Nephron (organoid): Measurements from ENCODE around the gene BCORL1.

Experiments used
- H3K27ac Mint-ChIP-seq, 3 experiments: 2 replicates each; pipeline ENCODE4 v1.8.0; 2020; ENCODE audit warnings: mixed read lengths in 3 of 3, mild to moderate bottlenecking in 2 of 3, moderate library complexity in 1 of 3
- H3K27me3 Mint-ChIP-seq: 2 replicates; pipeline ENCODE4 v1.8.0; 2021; ENCODE audit warnings: low read depth, mild to moderate bottlenecking, moderate library complexity, mixed read lengths
- H3K36me3 Mint-ChIP-seq: 2 replicates; pipeline ENCODE4 v1.8.0; 2020; ENCODE audit warnings: low read depth, mixed read lengths
- H3K4me1 Mint-ChIP-seq: 2 replicates; pipeline ENCODE4 v1.8.0; 2020; ENCODE audit warnings: mixed read lengths
- H3K4me3 Mint-ChIP-seq, 3 experiments: 2 replicates each; pipeline ENCODE4 v1.8.0; 2020; ENCODE audit warnings: mild to moderate bottlenecking in 3 of 3, mixed read lengths in 3 of 3, moderate library complexity in 2 of 3
- H3K9me3 Mint-ChIP-seq: 2 replicates; pipeline ENCODE4 v1.8.0; 2020; ENCODE audit warnings: mixed read lengths
- TF ChIP-seq, protein P1 (sequence below), 3 experiments: fragments of 200-600 bp; sonication (generic); IDR thresholded peaks; one replicate each; pipeline ENCODE4 v1.5.0; 2021; ENCODE audit warnings: antibody characterized with exemption in 3 of 3; ENCODE audit not compliant: unreplicated experiment in 3 of 3

Gene BCORL1

DNA sequence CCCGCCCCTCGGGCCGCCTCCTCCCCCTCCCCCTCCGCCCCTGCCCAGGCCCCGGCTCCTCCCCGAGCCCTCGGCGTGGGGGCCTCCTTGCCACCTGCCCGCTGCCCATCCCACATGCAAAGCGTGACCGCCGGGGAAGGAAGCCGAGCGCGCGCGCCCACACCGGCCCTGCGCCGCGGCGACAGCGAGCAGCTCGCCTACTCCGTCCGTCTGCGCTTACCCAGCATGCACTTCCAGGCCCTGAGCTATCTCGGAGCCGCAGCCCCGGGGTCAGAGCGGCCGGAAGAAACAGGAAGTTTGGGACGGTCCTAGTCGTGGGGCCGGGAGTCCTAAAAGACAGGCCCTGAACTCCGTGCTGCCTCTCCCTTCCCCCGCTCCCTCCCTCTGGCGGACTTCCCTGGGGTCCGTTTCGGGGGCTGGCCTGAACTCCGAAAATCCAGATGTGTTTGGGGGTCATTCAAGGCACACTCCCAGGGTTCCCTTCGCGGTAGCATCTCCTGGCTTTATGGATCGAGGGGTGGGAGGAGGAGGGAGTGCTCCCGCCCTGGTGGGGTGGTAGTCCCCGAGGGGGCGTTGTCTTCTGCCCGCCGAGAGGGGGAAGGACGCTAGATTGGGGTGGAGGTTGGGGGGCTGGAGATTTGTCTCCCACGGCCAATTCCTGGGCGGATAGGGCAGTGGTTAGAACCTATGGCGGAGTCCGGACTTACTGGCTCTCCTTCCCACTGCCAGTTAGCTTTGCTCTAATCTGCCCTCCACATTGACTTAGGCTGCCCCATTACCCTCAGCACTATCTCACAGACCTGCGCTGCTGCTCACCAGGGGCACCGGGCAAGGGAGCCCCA is 25.0 kb upstream of the BCORL1 start:
- Mint-ChIP-seq H3K4me1 (peaks cover 48% of the 10 kb centered on the region), H3K27ac (peak overlapping the region; percentile 4 to 23 (median 11)), H3K36me3 (peaks cover 4% of the 10 kb centered on the region)

DNA sequence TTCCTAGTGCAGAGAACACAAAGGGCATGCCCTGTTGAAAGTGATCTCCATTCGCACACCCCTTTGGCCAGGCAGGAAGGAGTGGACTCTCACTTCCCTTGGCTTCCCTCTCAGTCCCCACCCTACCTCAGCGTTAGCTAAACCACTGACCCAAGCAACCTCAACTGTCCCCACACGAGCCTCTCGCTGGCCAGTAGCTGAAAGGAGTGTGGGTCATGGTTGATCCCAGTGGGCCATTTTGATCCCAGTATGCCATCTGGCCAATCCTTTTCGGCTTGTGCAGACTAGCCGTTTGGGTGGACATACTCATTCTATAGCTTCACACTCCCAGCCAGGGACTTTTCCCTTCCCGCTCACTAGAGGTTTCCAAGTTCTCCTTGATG is 24.4 kb upstream of the BCORL1 start:
- Mint-ChIP-seq H3K9me3 (peaks cover 27% of the 10 kb centered on the region), H3K4me3 (peak overlapping the region; percentile 69 to 73 (median 72)), H3K27me3 (peaks cover 17% of the 10 kb centered on the region), H3K4me1 (peaks cover 44% of the 10 kb centered on the region), H3K27ac (peak overlapping the region; percentile 4 to 23 (median 11)), H3K36me3 (peaks cover 4% of the 10 kb centered on the region)
- TF ChIP-seq, protein P1, sequence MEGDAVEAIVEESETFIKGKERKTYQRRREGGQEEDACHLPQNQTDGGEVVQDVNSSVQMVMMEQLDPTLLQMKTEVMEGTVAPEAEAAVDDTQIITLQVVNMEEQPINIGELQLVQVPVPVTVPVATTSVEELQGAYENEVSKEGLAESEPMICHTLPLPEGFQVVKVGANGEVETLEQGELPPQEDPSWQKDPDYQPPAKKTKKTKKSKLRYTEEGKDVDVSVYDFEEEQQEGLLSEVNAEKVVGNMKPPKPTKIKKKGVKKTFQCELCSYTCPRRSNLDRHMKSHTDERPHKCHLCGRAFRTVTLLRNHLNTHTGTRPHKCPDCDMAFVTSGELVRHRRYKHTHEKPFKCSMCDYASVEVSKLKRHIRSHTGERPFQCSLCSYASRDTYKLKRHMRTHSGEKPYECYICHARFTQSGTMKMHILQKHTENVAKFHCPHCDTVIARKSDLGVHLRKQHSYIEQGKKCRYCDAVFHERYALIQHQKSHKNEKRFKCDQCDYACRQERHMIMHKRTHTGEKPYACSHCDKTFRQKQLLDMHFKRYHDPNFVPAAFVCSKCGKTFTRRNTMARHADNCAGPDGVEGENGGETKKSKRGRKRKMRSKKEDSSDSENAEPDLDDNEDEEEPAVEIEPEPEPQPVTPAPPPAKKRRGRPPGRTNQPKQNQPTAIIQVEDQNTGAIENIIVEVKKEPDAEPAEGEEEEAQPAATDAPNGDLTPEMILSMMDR (IDR thresholded peaks at IDR 0.05; ENCODE audit: unreplicated experiment in 3 of 3), result no peak

More for the DNA sequence above, 25.0 kb upstream of the BCORL1 start:
- Mint-ChIP-seq H3K27me3 (peaks cover 21% of the 10 kb centered on the region), H3K4me3 (peak overlapping the region; percentile 69 to 73 (median 73)), H3K9me3 (peaks cover 30% of the 10 kb centered on the region)
- TF ChIP-seq, protein P1 (IDR thresholded peaks at IDR 0.05; ENCODE audit: unreplicated experiment in 3 of 3), result no peak

DNA sequence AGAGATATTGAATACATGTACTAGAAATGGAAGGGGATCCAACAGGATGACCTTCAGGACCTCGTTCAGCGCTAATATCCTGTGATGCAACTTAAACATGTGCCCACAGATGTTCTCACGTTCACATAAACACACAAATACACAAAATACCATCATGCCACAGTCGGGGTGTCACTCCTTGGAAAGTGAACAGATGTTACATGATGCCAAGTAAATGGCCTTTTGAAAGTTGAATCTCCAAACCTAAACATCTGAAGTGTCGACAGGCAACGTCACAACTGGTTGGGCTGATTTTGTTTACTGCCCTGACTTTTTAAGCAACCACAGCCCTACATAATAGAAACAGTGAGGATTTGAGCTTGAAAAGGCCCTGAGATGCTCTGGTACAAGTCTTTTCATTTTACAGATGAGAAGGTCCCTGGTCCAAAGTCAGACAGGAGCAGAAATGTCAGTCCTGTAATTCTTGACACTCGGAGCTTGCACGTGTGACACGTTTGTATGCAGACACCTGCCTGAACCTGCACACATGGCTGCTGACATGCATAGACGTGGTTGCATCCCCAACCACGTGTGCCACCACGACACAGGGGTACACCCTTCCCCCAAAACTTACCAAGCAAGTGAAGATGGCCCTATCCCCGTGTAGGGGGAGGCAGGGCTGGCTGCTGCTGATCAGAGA is 23.5 kb upstream of the BCORL1 start:
- TF ChIP-seq, protein P1 (IDR thresholded peaks at IDR 0.05; ENCODE audit: unreplicated experiment in 3 of 3), result no peak
- Mint-ChIP-seq H3K4me1 (peaks cover 38% of the 10 kb centered on the region), H3K4me3 (peak overlapping the region; percentile 28 to 72 (median 68)), H3K9me3 (peaks cover 23% of the 10 kb centered on the region), H3K36me3 (peaks cover 4% of the 10 kb centered on the region), H3K27ac (peak overlapping the region in 1 of 3 experiments; percentile 13), H3K27me3 (peaks cover 17% of the 10 kb centered on the region)

DNA sequence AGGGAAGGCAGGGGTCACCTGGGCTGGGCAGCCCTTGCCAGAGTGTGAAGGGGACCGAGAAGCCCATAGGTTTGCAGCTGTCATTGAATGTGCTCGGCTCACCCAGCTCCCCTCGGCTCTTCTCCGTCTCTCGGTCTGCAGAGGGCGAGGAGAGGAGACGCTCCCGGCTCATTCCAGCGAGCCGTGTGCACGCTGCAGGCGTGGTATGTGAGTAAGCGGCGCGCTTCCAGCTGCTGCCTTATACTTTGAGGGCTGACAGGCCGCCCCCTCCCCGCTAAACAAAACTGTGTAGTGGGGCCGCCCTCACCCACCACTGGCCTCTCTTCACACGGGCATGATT is 23.0 kb upstream of the BCORL1 start:
- peaks cover 17% of the 10 kb centered on the region for H3K27me3 Mint-ChIP-seq
- TF ChIP-seq, protein P1 (IDR thresholded peaks at IDR 0.05; ENCODE audit: unreplicated experiment in 3 of 3), result no peak
- peaks cover 19% of the 10 kb centered on the region for H3K9me3 Mint-ChIP-seq
- H3K36me3 Mint-ChIP-seq, result peaks cover 4% of the 10 kb centered on the region
- peak overlapping the region in 1 of 3 experiments; percentile 9 for H3K27ac Mint-ChIP-seq
- H3K4me3 Mint-ChIP-seq, result peak overlapping the region; percentile 2 to 72 (median 68)
- peaks cover 34% of the 10 kb centered on the region for H3K4me1 Mint-ChIP-seq

DNA sequence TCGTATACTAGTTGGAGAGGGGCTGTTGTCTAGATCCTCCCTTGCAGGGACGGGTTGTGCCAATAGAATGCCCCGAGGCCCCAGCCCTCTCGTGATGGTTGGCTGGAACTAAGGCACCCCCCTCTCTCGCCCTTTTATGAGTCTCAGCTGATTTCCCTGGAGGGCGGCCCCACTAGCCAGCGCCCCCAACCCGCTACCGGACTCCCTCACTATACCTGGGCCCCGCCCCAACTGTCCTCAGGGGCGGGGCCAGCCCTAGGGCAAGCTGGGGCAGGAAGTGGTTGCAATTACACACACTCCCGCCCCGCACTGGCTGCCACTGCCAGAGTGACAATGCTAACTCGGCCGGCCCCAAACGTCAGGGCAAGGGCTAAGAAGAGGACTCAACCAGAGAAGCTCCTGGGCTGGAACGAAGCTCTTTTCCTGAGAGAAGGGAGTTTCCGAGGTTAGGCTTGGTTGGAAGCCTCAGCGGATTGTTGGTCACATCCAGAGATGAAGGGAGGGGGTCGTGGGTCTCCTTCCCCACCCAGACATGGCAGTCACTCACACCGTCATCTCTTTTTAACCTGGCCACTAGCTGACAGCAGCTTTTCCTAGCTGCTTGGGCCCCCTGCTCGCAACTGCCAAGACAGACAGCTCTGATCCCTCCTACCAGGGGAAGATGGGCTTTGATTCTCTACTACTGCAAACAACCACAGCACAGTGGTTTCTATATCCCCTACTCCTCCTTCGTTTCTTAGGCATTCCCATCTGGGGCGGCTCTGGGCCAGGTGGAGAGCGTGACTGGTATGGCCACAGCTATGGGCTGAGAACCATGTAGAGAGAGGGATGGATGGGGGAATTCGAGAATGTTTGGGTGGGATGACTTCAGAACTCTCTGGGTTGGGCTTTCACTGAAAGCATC is 21.0 kb upstream of the BCORL1 start:
- Mint-ChIP-seq H3K4me1 (peaks cover 22% of the 10 kb centered on the region), H3K36me3 (peaks cover 4% of the 10 kb centered on the region), H3K27ac (peak overlapping the region; percentile 1 to 47 (median 35)), H3K4me3 (peak overlapping the region; percentile 43 to 56 (median 48)), H3K9me3 (peaks cover 18% of the 10 kb centered on the region), H3K27me3 (peaks cover 9% of the 10 kb centered on the region)
- TF ChIP-seq, protein P1 (IDR thresholded peaks at IDR 0.05; ENCODE audit: unreplicated experiment in 3 of 3), result no peak
